Stomach (tissue), 9 donors: ENCODE measurements around the gene IGSF6. TPM values are rescaled to one million over a fixed set of nuclear protein-coding genes. Genes with fewer than 3 reads are reported as not detected.
"Not testable (repeated sequence)": the region's sequence is repeated elsewhere in the genome, so short reads cannot be mapped to it uniquely, and the experiment has no call there.

ENCODE experiments used
- DNase-seq, 2 donors: peaks; one replicate each; pipeline versions ENCODE4 v3.0.0 to v3.0.0-alpha.2; 2013 to 2019
- H3K27ac ChIP-seq, 5 donors: fragments of 200-600 bp in 4 of 5; sonication (generic) in 4 of 5; one replicate each; pipeline ENCODE4 v1.5.1; 2013 to 2019; ENCODE audit warnings: mild to moderate bottlenecking in 1 of 5, moderate library complexity in 1 of 5
- H3K27me3 ChIP-seq, 3 donors: fragments of 200-600 bp; sonication (generic); one replicate each; pipeline ENCODE4 v1.5.1; 2017 to 2019; ENCODE audit warnings: mixed run types in 1 of 3
- H3K36me3 ChIP-seq, 4 donors: fragments of 200-600 bp; sonication (generic); 1 replicate in 3 of 4; 2 replicates in 1 of 4; pipeline ENCODE4 v1.5.1; 2016 to 2019
- H3K4me1 ChIP-seq, 4 donors: fragments of 200-600 bp; sonication (generic); one replicate each; pipeline ENCODE4 v1.5.1; 2016 to 2019
- H3K4me3 ChIP-seq, 4 donors: fragments of 200-600 bp; sonication (generic) in 3 of 4; one replicate each; pipeline ENCODE4 v1.5.1; 2016 to 2019; ENCODE audit warnings: mild to moderate bottlenecking in 1 of 4
- H3K9me3 ChIP-seq, 4 donors: fragments of 200-600 bp; sonication (generic); one replicate each; pipeline ENCODE4 v1.5.1; 2016 to 2019
- CTCF ChIP-seq, 7 experiments: fragments of 450-650 bp in 4 of 7; fragments of 200-600 bp in 3 of 7; sonication (generic) in 3 of 7; IDR thresholded peaks; one replicate each; pipeline ENCODE4 v1.5.1; 2016 to 2019; ENCODE audit warnings: antibody characterized with exemption in 7 of 7, control low read depth in 2 of 7, mild to moderate bottlenecking in 1 of 7
- EP300 ChIP-seq: sonication (generic); formaldehyde crosslinking; IDR thresholded peaks from one replicate; pipeline ENCODE4 v1.6.1; 2017; ENCODE audit warnings: antibody characterized with exemption
- POLR2A ChIP-seq, 4 donors: fragments of 450-650 bp; IDR thresholded peaks; one replicate each; pipeline ENCODE4 v1.6.1; 2016; ENCODE audit warnings: antibody characterized with exemption in 4 of 4, control low read depth in 2 of 4, mild to moderate bottlenecking in 1 of 4, moderate library complexity in 1 of 4
- POLR2AphosphoS5 ChIP-seq, 3 donors: sonication (generic); formaldehyde crosslinking; IDR thresholded peaks; one replicate each; pipeline ENCODE4 v1.6.1; 2016; ENCODE audit warnings: antibody characterized with exemption in 3 of 3
- WGBS, 5 donors: extraction: QIAGEN DNeasy Blood & Tissue Kit in 3 of 5; methylation state at CpG; one replicate each; pipeline versions ENCODE4 v1.1.5 to v1.1.7; 2013 to 2018; 5-methylcytosine and 5-hydroxymethylcytosine counted together
- intact Hi-C: fragments of 100-400 bp; cut with DNase I; formaldehyde crosslinking; loops from one replicate; pipeline ENCODE4 v1.15.1; 2023; ENCODE audit warnings: low total_unique reads
- polyA plus RNA-seq, 3 donors: library from polyadenylated mRNA; stranded (reverse); fragments of 200-250 nt; gene quantifications; one replicate each; pipeline ENCODE4 v1.2.3, GENCODE V29; 2013
- total RNA-seq, 5 donors: library from RNA; depleted of rRNA; stranded (reverse); fragments of >200 nt; gene quantifications; one replicate each; pipeline versions ENCODE4 v1.1.0 to v1.2.3, GENCODE V29; 2014 to 2016
- donor health status: healthy with polysubstance abuse.
- donor health status: Bipolar disorder and iron deficiency.
- donor health status: healthy.

IGSF6 gene
- total and polyA plus RNA-seq, 8 donors: 0.73 to 4.1 (median 1.8) TPM; not detected in 3

GRCh38 chr16:21689107-21689506, 36.7 kb upstream of the IGSF6 start:
- DNase-seq: no peak
- Histone ChIP-seq H3K4me1 (no peaks in the 10 kb centered on the region), H3K27ac (no peak overlapping the region), H3K27me3 (peaks cover 0 to 3% (median 0%) of the 10 kb centered on the region in 3 donors), H3K9me3 (peaks cover 0 to 12% (median 5%) of the 10 kb centered on the region in 4 donors), H3K36me3 (no peaks in the 10 kb centered on the region), H3K4me3 (no peak overlapping the region)
- 68 to 85% (median 79%) methylated on average over 4 of the region's 4 CpGs for WGBS, 5 donors
- intact Hi-C loops: no loop called here
- TF ChIP-seq POLR2A (IDR thresholded peaks at IDR 0.05): no peak
- no peak for TF ChIP-seq POLR2AphosphoS5 (IDR thresholded peaks at IDR 0.05)
- no peak for TF ChIP-seq CTCF (IDR thresholded peaks at IDR 0.05)
- no peak for TF ChIP-seq EP300

- Histone ChIP-seq H3K4me1 (no peaks in the 10 kb centered on the region), H3K4me3 (no peak overlapping the region), H3K27ac (no peak overlapping the region), H3K9me3 (peaks cover 0 to 12% (median 5%) of the 10 kb centered on the region in 4 donors), H3K27me3 (peaks cover 0 to 17% (median 0%) of the 10 kb centered on the region in 3 donors), H3K36me3 (no peaks in the 10 kb centered on the region)
- peak in 1 of 2 donors; percentile 19 for DNase-seq
- no peak for TF ChIP-seq POLR2A (IDR thresholded peaks at IDR 0.05)
- TF ChIP-seq CTCF (IDR thresholded peaks at IDR 0.05): no peak
- TF ChIP-seq EP300: no peak
- TF ChIP-seq POLR2AphosphoS5 (IDR thresholded peaks at IDR 0.05): no peak
- WGBS, 5 donors: 43 to 57% (median 51%) methylated on average over 12 to 14 of the region's 14 CpGs
- intact Hi-C loops: no loop called here
These were observed 32.6 kb upstream of the IGSF6 start for GRCh38 chr16:21685034-21685455.

GRCh38 chr16:21684199-21684598, 31.8 kb upstream of the IGSF6 start:
- Histone ChIP-seq H3K4me1 (no peaks in the 10 kb centered on the region), H3K27me3 (peaks cover 0 to 24% (median 0%) of the 10 kb centered on the region in 3 donors), H3K9me3 (peaks cover 0 to 12% (median 5%) of the 10 kb centered on the region in 4 donors), H3K4me3 (no peak overlapping the region), H3K36me3 (no peaks in the 10 kb centered on the region), H3K27ac (no peak overlapping the region)
- WGBS, 5 donors: 23 to 30% (median 26%) methylated on average over 4 to 6 of the region's 6 CpGs
- peak in 1 of 2 donors; percentile 17 for DNase-seq
- intact Hi-C loops: no loop called here
- TF ChIP-seq POLR2A (IDR thresholded peaks at IDR 0.05): no peak
- TF ChIP-seq POLR2AphosphoS5 (IDR thresholded peaks at IDR 0.05): no peak
- TF ChIP-seq EP300: no peak
- no peak for TF ChIP-seq CTCF (IDR thresholded peaks at IDR 0.05)

- no peak for TF ChIP-seq CTCF (IDR thresholded peaks at IDR 0.05)
- TF ChIP-seq POLR2AphosphoS5 (IDR thresholded peaks at IDR 0.05): no peak
- TF ChIP-seq EP300: no peak
- no peak for TF ChIP-seq POLR2A (IDR thresholded peaks at IDR 0.05)
- H3K36me3 ChIP-seq: no peaks in the 10 kb centered on the region
- H3K27me3 ChIP-seq: peaks cover 0 to 25% (median 0%) of the 10 kb centered on the region in 3 donors
- 70 to 81% (median 73%) methylated on average over 3 of the region's 3 CpGs for WGBS, 5 donors
- DNase-seq: no peak
- intact Hi-C loops: no loop called here
- no peaks in the 10 kb centered on the region for H3K4me1 ChIP-seq
- no peak overlapping the region for H3K4me3 ChIP-seq
- peaks cover 0 to 4% (median 1%) of the 10 kb centered on the region in 4 donors for H3K9me3 ChIP-seq
- H3K27ac ChIP-seq: no peak overlapping the region
These were observed 30.8 kb upstream of the IGSF6 start for GRCh38 chr16:21683184-21683583.

- DNase-seq, H3K4me1 ChIP-seq, H3K9me3 ChIP-seq, H3K4me3 ChIP-seq, H3K27ac ChIP-seq, H3K36me3 ChIP-seq, intact Hi-C loops: not testable (repeated sequence)
- 81 to 93% (median 91%) methylated on average over 5 of the region's 5 CpGs for WGBS, 5 donors
- peaks cover 0 to 25% (median 0%) of the 10 kb centered on the region in 3 donors for H3K27me3 ChIP-seq
These were observed 28.3 kb upstream of the IGSF6 start for GRCh38 chr16:21680714-21681113.

- H3K27ac ChIP-seq, H3K36me3 ChIP-seq, intact Hi-C loops, H3K27me3 ChIP-seq, H3K4me3 ChIP-seq, H3K4me1 ChIP-seq, DNase-seq: not testable (repeated sequence)
- H3K9me3 ChIP-seq: peaks cover 0 to 12% (median 7%) of the 10 kb centered on the region in 4 donors
- 89 to 91% (median 90%) methylated on average over 4 of the region's 4 CpGs for WGBS, 5 donors
These were observed 22.0 kb upstream of the IGSF6 start for GRCh38 chr16:21674456-21674855.
